HepG2 (cell line): ENCODE data around the gene SLC9A1. TPM values are rescaled to one million over a fixed set of nuclear protein-coding genes. Genes with fewer than 3 reads are reported as not detected.
"Not testable (repeated sequence)": the region's sequence is repeated elsewhere in the genome, so short reads cannot be mapped to it uniquely, and the experiment has no call there.

Experiments used
- ATAC-seq: fragments of 200-7000 bp; cut with Tn5 transposase; 3 replicates; pipeline ENCODE4 v1.9.1; 2020; ENCODE audit warnings: mild to moderate bottlenecking, moderate library complexity
- BruUV-seq: library from RNA; stranded (reverse); fragments of 400-500 nt; replicated peaks from 2 replicates; lab custom pipeline; 2021; lab: Mats Ljungman, UMichigan
- CTCF ChIA-PET: fragments of 300-600 bp; formaldehyde crosslinking; extraction: SDS; loops from one replicate; lab custom pipeline; 2021; ENCODE audit warnings: low total read pairs, inconsistent platforms, low intra/inter-chr PET ratio; lab: Yijun Ruan, JAX
- POLR2A ChIA-PET: fragments of 350-600 bp; sonication (Branson Sonifier 250); formaldehyde crosslinking; loops from one replicate; lab custom pipeline; 2020; ENCODE audit warnings: antibody characterized with exemption, inconsistent platforms; lab: Yijun Ruan, JAX
- DNase-seq: peaks from one replicate; pipeline ENCODE4 v3.0.0-alpha.2; 2015; ENCODE audit warnings: low spot score
- FAIRE-seq: peaks from 3 replicates; lab custom pipeline; 2011; peaks lifted over from hg19 to GRCh38; lab: Jason Lieb, UNC
- H2AFZ ChIP-seq: one replicate; pipeline ENCODE4 v1.6.1; 2011; ENCODE audit warnings: low read length, inconsistent platforms
- H3K27ac ChIP-seq: fragments of 300-600 bp; 3 replicates; pipeline ENCODE4 v1.8.0; 2011; ENCODE audit warnings: mixed run types, mild to moderate bottlenecking, mixed read lengths, low read length, inconsistent platforms; ENCODE audit not compliant: insufficient read depth; ENCODE audit errors: extremely low read length
- H3K27me3 ChIP-seq, 2 experiments: fragments of 200-600 bp in 1 of 2; 2 replicates in 1 of 2; 3 replicates in 1 of 2; pipeline versions ENCODE4 v1.6.0 to v1.8.0; 2011; ENCODE audit warnings: low read length in 2 of 2, mild to moderate bottlenecking in 2 of 2, moderate library complexity in 2 of 2, inconsistent platforms in 1 of 2; ENCODE audit not compliant: insufficient read depth in 2 of 2, control insufficient read depth in 1 of 2
- H3K36me3 ChIP-seq, 2 experiments: fragments of 200-600 bp in 1 of 2; replicated peaks in 1 of 2; 2 replicates in 1 of 2; 3 replicates in 1 of 2; pipeline versions ENCODE4 v1.5.1 to v1.8.0; 2011; ENCODE audit warnings: low read length in 2 of 2, inconsistent platforms in 1 of 2; ENCODE audit not compliant: insufficient read depth in 2 of 2, control insufficient read depth in 1 of 2
- H3K4me1 ChIP-seq: 2 replicates; pipeline ENCODE4 v1.5.1; 2012; ENCODE audit warnings: low read length, inconsistent platforms; ENCODE audit not compliant: insufficient read depth
- H3K4me2 ChIP-seq: 2 replicates; pipeline ENCODE4 v1.6.0; 2011; ENCODE audit warnings: low read depth, low read length, inconsistent platforms
- H3K4me3 ChIP-seq, 3 experiments: fragments of 200-600 bp in 1 of 3; sonication (generic), shearing (Covaris generic) in 1 of 3; replicated peaks in 1 of 3; 2 replicates each; pipeline ENCODE4 v1.5.1; 2011 to 2016; ENCODE audit warnings: low read length in 3 of 3, inconsistent platforms in 2 of 3, low read depth in 2 of 3, mild to moderate bottlenecking in 2 of 3, control low read depth in 1 of 3, mixed read lengths in 1 of 3; ENCODE audit not compliant: insufficient read depth in 1 of 3
- H3K79me2 ChIP-seq: one replicate; pipeline ENCODE4 v1.6.1; 2011; ENCODE audit warnings: low read length, inconsistent platforms; ENCODE audit not compliant: insufficient read depth
- H3K9ac ChIP-seq: 2 replicates; pipeline ENCODE4 v1.6.0; 2011; ENCODE audit warnings: mild to moderate bottlenecking, low read depth, low read length, inconsistent platforms; ENCODE audit not compliant: insufficient read depth
- H3K9me3 ChIP-seq: 2 replicates; pipeline ENCODE4 v1.5.1; 2012; ENCODE audit warnings: mild to moderate bottlenecking, low read length
- H4K20me1 ChIP-seq: 2 replicates; pipeline ENCODE4 v1.6.0; 2011; ENCODE audit warnings: inconsistent platforms, mild to moderate bottlenecking, low read length, moderate library complexity; ENCODE audit not compliant: insufficient read depth
- BCL6 ChIP-seq: IDR thresholded peaks from 2 replicates; pipeline ENCODE4 v1.6.1; 2016; ENCODE audit warnings: missing genetic modification reagents, missing compliant biosample characterization
- GTF2F1 ChIP-seq: fragments of 150-350 bp; IDR thresholded peaks from 2 replicates; pipeline ENCODE4 v1.6.1; 2014; ENCODE audit warnings: low read length
- IKZF4 ChIP-seq: sonication (generic); formaldehyde crosslinking; IDR thresholded peaks from 2 replicates; pipeline ENCODE4 v1.5.1; 2020; ENCODE audit warnings: borderline replicate concordance, mild to moderate bottlenecking, low read depth, missing genetic modification reagents; ENCODE audit errors: not compliant biosample characterization
- RFXANK ChIP-seq: IDR thresholded peaks from 2 replicates; pipeline ENCODE4 v1.6.1; 2016
- SCMH1 ChIP-seq: sonication (generic); formaldehyde crosslinking; IDR thresholded peaks from 2 replicates; pipeline ENCODE4 v1.9.0; 2021; ENCODE audit warnings: missing genetic modification reagents, mild to moderate bottlenecking, borderline replicate concordance
- WGBS: methylation state at CpG from one replicate; pipeline ENCODE4 v1.1.6; 2017; ENCODE audit warnings: low lambda C conversion rate; 5-methylcytosine and 5-hydroxymethylcytosine counted together
- in situ Hi-C: cut with HindIII; loops from 2 replicates; pipeline ENCODE4 v1.10.0; 2017; ENCODE audit warnings: low pct_unique_long_range_greater_than_20kb; ENCODE audit not compliant: extremely low pct_ligation_motif_present
- intact Hi-C: fragments of 100-400 bp; cut with micrococcal nuclease; formaldehyde crosslinking; loops from one replicate; pipeline ENCODE4 v1.10.0; 2022; ENCODE audit not compliant: unreplicated experiment
- polyA plus RNA-seq, 8 experiments: library from polyadenylated mRNA; depleted of rRNA in 3 of 8; stranded (reverse) in 7 of 8; unstranded in 1 of 8; fragments of >200 nt; fragmentation: Illumina TruSeq in 4 of 8; extraction: Trizol in 4 of 8; gene quantifications; 2 replicates each; pipeline versions ENCODE4 v1.2.1 to v1.2.3, GENCODE V29; 2011 to 2016; ENCODE audit warnings: low read depth in 4 of 8, missing spikeins in 1 of 8, mixed read lengths in 1 of 8; ENCODE audit not compliant: insufficient read depth in 1 of 8
- total RNA-seq, 5 experiments: library from RNA; depleted of rRNA; stranded (reverse); fragments of >200 nt; fragmentation: Illumina TruSeq; extraction: Trizol; gene quantifications; 2 replicates each; pipeline ENCODE4 v1.2.3, GENCODE V29; 2016; ENCODE audit warnings: low read depth in 1 of 5
- TF ChIP-seq, protein P1 (sequence below): sonication (generic); formaldehyde crosslinking; IDR thresholded peaks from 2 replicates; pipeline ENCODE4 v1.9.0; 2021; ENCODE audit warnings: missing genetic modification reagents, borderline replicate concordance
- TF ChIP-seq, protein P2 (sequence below): sonication (generic); formaldehyde crosslinking; IDR thresholded peaks from 2 replicates; pipeline ENCODE4 v1.5.1; 2020; ENCODE audit warnings: mild to moderate bottlenecking, missing genetic modification reagents, borderline replicate concordance
- TF ChIP-seq, protein P3 (sequence below): fragments of 450-650 bp; IDR thresholded peaks from 2 replicates; pipeline ENCODE4 v1.6.1; 2016
- TF ChIP-seq, protein P4 (sequence below): sonication (generic); formaldehyde crosslinking; IDR thresholded peaks from 2 replicates; pipeline ENCODE4 v1.5.0; 2020; ENCODE audit warnings: missing genetic modification reagents
- TF ChIP-seq, protein P5 (sequence below): sonication (generic); formaldehyde crosslinking; IDR thresholded peaks from 2 replicates; pipeline ENCODE4 v1.4.0; 2020; ENCODE audit warnings: missing genetic modification reagents

The SLC9A1 gene
- total and polyA plus RNA-seq, 2 of the 13 experiments (the other 11 are each of a cell fraction or from before 2014, with no cell fraction given) = 1.4 to 2.9 TPM

DNA sequence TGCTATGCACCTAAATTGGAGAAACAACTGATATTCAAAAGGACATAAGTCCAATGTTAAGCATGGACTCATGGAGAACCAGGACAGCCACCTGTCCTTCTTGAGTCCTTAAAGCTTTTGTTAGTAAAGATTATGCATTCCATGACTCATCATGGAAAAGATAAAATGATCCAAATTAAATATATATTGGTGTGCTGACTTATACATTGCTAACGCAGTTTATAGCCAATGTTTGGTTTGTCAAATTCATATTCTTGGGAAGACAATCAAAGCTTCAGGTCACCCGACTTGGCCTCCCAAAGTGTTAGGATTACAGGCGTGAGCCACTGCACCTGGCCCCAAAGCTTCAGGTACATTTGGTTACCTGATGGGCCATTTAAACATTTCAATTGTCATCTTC, 29.7 kb upstream of the SLC9A1 start:
- peaks cover 20% of the 10 kb centered on the region for H3K9me3 ChIP-seq
- H3K27ac ChIP-seq, H2AFZ ChIP-seq, CTCF ChIA-PET, H3K4me3 ChIP-seq, H3K27me3 ChIP-seq, intact Hi-C loops, H4K20me1 ChIP-seq, FAIRE-seq, in situ Hi-C loops, H3K4me1 ChIP-seq, H3K4me2 ChIP-seq, ATAC-seq, H3K36me3 ChIP-seq, BruUV-seq, H3K9ac ChIP-seq, DNase-seq, H3K79me2 ChIP-seq: not testable (repeated sequence)
- 10% methylated on average over 3 of the region's 3 CpGs for WGBS
- POLR2A ChIA-PET = interaction anchor here (0.9 kb wide), 1 partner anchor 30 kb away, joined by 3 read pairs; the partner anchor contains the start of gene SLC9A1

DNA sequence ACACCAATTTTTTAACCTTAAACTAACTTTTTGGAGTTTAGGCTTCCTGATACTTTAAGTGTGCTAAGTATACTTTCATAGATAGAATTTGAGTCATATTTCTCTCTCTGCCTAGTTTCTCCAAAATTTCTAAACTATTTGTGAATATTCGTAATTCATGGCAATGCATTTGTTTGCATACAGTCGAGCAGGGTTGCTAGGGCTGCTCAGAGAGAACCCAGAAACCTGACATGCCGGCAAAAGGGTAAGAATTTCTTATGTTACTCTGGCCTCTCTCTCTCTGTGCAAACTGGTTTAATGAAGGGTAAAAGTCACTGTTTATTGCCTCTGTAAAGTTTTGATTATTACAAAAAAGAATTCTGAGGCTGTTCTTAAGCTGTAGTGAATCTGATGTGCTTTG, 25.1 kb upstream of the SLC9A1 start:
- POLR2A ChIA-PET = no interaction called here
- CTCF ChIA-PET = no interaction called here
- H3K79me2 ChIP-seq = no peaks in the 10 kb centered on the region
- H2AFZ ChIP-seq = no peak overlapping the region
- H3K9me3 ChIP-seq = peaks cover 20% of the 10 kb centered on the region
- H3K27ac ChIP-seq = no peak overlapping the region
- no peak overlapping the region for H3K4me2 ChIP-seq
- H3K9ac ChIP-seq = no peak overlapping the region
- in situ Hi-C loops = no loop called here
- H3K36me3 ChIP-seq = no peaks in the 10 kb centered on the region
- WGBS = 28% methylated on average over 3 of the region's 3 CpGs
- FAIRE-seq = no peak
- H3K4me3 ChIP-seq = no peak overlapping the region
- no peaks in the 10 kb centered on the region for H3K27me3 ChIP-seq
- BruUV-seq = no TSS peak
- no peaks in the 10 kb centered on the region for H4K20me1 ChIP-seq
- ATAC-seq = no peak
- DNase-seq = no peak
- H3K4me1 ChIP-seq = no peaks in the 10 kb centered on the region
- intact Hi-C loops = no loop called here
- TF ChIP-seq IKZF4 (no peak), GTF2F1 (no peak), SCMH1 (CRISPR knock-in tag) (no peak), RFXANK (no peak), BCL6 (no peak)
- TF ChIP-seq, protein P1, sequence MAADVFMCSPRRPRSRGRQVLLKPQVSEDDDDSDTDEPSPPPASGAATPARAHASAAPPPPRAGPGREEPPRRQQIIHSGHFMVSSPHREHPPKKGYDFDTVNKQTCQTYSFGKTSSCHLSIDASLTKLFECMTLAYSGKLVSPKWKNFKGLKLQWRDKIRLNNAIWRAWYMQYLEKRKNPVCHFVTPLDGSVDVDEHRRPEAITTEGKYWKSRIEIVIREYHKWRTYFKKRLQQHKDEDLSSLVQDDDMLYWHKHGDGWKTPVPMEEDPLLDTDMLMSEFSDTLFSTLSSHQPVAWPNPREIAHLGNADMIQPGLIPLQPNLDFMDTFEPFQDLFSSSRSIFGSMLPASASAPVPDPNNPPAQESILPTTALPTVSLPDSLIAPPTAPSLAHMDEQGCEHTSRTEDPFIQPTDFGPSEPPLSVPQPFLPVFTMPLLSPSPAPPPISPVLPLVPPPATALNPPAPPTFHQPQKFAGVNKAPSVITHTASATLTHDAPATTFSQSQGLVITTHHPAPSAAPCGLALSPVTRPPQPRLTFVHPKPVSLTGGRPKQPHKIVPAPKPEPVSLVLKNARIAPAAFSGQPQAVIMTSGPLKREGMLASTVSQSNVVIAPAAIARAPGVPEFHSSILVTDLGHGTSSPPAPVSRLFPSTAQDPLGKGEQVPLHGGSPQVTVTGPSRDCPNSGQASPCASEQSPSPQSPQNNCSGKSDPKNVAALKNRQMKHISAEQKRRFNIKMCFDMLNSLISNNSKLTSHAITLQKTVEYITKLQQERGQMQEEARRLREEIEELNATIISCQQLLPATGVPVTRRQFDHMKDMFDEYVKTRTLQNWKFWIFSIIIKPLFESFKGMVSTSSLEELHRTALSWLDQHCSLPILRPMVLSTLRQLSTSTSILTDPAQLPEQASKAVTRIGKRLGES = no peak
- TF ChIP-seq, protein P2, sequence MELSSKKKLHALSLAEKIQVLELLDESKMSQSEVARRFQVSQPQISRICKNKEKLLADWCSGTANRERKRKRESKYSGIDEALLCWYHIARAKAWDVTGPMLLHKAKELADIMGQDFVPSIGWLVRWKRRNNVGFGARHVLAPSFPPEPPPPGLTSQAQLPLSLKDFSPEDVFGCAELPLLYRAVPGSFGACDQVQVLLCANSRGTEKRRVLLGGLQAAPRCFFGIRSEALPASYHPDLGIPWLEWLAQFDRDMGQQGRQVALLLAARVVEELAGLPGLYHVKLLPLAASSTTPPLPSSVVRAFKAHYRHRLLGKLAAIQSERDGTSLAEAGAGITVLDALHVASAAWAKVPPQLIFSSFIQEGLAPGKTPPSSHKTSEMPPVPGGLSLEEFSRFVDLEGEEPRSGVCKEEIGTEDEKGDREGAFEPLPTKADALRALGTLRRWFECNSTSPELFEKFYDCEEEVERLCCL (CRISPR knock-in tag) = no peak
- TF ChIP-seq, protein P3, sequence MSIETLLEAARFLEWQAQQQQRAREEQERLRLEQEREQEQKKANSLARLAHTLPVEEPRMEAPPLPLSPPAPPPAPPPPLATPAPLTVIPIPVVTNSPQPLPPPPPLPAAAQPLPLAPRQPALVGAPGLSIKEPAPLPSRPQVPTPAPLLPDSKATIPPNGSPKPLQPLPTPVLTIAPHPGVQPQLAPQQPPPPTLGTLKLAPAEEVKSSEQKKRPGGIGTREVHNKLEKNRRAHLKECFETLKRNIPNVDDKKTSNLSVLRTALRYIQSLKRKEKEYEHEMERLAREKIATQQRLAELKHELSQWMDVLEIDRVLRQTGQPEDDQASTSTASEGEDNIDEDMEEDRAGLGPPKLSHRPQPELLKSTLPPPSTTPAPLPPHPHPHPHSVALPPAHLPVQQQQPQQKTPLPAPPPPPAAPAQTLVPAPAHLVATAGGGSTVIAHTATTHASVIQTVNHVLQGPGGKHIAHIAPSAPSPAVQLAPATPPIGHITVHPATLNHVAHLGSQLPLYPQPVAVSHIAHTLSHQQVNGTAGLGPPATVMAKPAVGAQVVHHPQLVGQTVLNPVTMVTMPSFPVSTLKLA = no peak
- TF ChIP-seq, protein P4, sequence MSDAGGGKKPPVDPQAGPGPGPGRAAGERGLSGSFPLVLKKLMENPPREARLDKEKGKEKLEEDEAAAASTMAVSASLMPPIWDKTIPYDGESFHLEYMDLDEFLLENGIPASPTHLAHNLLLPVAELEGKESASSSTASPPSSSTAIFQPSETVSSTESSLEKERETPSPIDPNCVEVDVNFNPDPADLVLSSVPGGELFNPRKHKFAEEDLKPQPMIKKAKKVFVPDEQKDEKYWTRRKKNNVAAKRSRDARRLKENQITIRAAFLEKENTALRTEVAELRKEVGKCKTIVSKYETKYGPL (CRISPR knock-in tag) = no peak
- TF ChIP-seq, protein P5, sequence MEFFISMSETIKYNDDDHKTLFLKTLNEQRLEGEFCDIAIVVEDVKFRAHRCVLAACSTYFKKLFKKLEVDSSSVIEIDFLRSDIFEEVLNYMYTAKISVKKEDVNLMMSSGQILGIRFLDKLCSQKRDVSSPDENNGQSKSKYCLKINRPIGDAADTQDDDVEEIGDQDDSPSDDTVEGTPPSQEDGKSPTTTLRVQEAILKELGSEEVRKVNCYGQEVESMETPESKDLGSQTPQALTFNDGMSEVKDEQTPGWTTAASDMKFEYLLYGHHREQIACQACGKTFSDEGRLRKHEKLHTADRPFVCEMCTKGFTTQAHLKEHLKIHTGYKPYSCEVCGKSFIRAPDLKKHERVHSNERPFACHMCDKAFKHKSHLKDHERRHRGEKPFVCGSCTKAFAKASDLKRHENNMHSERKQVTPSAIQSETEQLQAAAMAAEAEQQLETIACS (CRISPR knock-in tag) = no peak
